Ishikawa (cell line): Measurements from ENCODE around the gene KCNT1.

ENCODE experiments used
- CEBPB ChIP-seq: IDR thresholded peaks from 2 replicates; pipeline ENCODE4 v1.6.1; 2012
- CREB1 ChIP-seq: IDR thresholded peaks from 2 replicates; pipeline ENCODE4 v1.6.1; 2012; ENCODE audit warnings: low read depth
- EGR1 ChIP-seq: IDR thresholded peaks from 2 replicates; pipeline ENCODE4 v1.6.1; 2012
- EP300 ChIP-seq: IDR thresholded peaks from 2 replicates; pipeline ENCODE4 v1.6.1; 2012; ENCODE audit warnings: borderline replicate concordance
- FOXM1 ChIP-seq: IDR thresholded peaks from 2 replicates; pipeline ENCODE4 v1.6.1; 2012; ENCODE audit warnings: low read depth, borderline replicate concordance
- NFIC ChIP-seq: IDR thresholded peaks from 2 replicates; pipeline ENCODE4 v1.6.1; 2012
- RAD21 ChIP-seq: IDR thresholded peaks from 2 replicates; pipeline ENCODE4 v1.6.1; 2012; ENCODE audit warnings: low read depth
- TAF1 ChIP-seq: IDR thresholded peaks from 2 replicates; pipeline ENCODE4 v1.6.1; 2012; ENCODE audit warnings: low read depth, mild to moderate bottlenecking
- TCF12 ChIP-seq: IDR thresholded peaks from 2 replicates; pipeline ENCODE4 v1.6.1; 2012; ENCODE audit warnings: low read depth
- TEAD4 ChIP-seq: IDR thresholded peaks from 2 replicates; pipeline ENCODE4 v1.6.1; 2012
- YY1 ChIP-seq: IDR thresholded peaks from 2 replicates; pipeline ENCODE4 v1.6.1; 2012; ENCODE audit warnings: low read depth
- ZBTB7A ChIP-seq: IDR thresholded peaks from 2 replicates; pipeline ENCODE4 v1.6.1; 2012; ENCODE audit warnings: low read depth
- TF ChIP-seq, protein P1 (sequence below): IDR thresholded peaks from 2 replicates; pipeline ENCODE4 v1.6.1; 2012
- TF ChIP-seq, protein P2 (sequence below): IDR thresholded peaks from 2 replicates; pipeline ENCODE4 v1.6.1; 2012; ENCODE audit warnings: low read depth, mild to moderate bottlenecking
- TF ChIP-seq, protein P3 (sequence below): IDR thresholded peaks from 2 replicates; pipeline ENCODE4 v1.6.1; 2012

The KCNT1 gene

DNA sequence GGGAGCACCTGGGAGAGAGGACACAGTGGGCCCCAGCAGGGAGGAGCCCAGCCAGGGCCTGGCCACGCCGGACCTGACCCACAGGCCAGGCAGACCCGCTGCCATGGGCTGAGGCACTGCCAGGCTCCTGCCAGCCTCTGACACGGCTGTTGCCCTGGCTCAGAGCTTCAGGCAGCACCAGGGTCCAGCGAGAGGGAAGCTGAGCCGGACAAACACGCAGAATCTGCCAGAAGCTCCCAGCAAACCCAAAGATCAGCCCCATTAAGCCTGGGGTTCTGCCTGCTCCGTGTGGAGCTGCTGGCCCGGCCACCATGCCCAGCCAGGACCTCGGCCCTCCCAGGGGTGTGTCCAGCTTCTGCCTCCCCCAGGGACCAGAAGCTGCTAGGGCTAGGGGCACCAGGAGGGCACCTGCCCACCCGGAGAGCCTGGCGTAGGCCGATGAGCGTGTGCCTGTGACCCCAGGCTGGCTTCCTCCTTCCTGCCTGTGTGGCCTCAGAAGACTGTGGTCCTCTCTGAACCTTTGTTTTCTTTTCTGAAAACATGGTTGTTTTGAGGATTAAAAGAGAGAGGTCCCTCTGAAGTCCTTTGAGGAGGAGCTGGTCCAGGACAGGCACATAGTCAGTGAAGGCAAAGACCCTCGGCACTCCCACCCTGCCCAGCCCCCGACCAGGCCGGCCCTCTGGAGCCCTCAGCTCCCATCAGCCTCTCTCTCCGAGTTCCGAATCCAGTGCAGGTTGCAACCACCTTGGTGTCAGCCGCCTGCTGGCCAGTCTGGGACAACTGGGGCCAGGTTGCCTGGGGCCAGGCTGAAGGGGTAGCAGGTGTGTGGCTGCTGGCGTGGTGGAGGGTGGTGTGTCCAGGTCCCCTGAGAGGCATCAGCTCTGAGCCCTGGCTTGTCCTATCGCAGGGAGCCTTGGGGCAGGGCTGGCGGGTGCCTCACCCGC lies 39.6 kb downstream of the KCNT1 start:
- TF ChIP-seq, protein P1, sequence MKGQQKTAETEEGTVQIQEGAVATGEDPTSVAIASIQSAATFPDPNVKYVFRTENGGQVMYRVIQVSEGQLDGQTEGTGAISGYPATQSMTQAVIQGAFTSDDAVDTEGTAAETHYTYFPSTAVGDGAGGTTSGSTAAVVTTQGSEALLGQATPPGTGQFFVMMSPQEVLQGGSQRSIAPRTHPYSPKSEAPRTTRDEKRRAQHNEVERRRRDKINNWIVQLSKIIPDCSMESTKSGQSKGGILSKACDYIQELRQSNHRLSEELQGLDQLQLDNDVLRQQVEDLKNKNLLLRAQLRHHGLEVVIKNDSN = no peak
- TF ChIP-seq, protein P2, sequence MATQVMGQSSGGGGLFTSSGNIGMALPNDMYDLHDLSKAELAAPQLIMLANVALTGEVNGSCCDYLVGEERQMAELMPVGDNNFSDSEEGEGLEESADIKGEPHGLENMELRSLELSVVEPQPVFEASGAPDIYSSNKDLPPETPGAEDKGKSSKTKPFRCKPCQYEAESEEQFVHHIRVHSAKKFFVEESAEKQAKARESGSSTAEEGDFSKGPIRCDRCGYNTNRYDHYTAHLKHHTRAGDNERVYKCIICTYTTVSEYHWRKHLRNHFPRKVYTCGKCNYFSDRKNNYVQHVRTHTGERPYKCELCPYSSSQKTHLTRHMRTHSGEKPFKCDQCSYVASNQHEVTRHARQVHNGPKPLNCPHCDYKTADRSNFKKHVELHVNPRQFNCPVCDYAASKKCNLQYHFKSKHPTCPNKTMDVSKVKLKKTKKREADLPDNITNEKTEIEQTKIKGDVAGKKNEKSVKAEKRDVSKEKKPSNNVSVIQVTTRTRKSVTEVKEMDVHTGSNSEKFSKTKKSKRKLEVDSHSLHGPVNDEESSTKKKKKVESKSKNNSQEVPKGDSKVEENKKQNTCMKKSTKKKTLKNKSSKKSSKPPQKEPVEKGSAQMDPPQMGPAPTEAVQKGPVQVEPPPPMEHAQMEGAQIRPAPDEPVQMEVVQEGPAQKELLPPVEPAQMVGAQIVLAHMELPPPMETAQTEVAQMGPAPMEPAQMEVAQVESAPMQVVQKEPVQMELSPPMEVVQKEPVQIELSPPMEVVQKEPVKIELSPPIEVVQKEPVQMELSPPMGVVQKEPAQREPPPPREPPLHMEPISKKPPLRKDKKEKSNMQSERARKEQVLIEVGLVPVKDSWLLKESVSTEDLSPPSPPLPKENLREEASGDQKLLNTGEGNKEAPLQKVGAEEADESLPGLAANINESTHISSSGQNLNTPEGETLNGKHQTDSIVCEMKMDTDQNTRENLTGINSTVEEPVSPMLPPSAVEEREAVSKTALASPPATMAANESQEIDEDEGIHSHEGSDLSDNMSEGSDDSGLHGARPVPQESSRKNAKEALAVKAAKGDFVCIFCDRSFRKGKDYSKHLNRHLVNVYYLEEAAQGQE = no peak
- no peak for TF ChIP-seq RAD21
- TF ChIP-seq FOXM1 = no peak
- TF ChIP-seq EP300 = no peak
- no peak for TF ChIP-seq TCF12
- TF ChIP-seq, protein P3, sequence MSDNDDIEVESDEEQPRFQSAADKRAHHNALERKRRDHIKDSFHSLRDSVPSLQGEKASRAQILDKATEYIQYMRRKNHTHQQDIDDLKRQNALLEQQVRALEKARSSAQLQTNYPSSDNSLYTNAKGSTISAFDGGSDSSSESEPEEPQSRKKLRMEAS = no peak
- TF ChIP-seq NFIC = no peak
- TF ChIP-seq ZBTB7A = no peak

DNA sequence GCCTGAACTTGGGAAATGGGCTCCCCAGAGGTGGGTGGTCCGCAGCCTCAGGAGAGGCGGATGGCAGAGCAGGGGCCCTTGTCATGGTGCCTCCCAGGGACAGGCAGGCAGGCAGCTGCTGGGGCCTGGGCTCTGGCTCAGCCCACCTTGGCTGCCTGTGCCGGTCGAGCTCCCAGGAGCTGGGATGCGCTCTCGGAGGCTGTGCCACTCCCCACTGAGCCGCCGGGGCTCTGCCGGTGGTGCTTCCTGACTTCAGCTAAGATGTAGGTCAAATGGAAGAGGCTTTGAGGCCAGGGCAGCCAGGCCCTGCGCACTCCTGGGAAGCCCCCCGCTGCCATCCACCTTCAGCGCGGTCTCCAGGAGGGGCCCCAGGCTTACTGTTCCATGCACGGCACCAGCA lies 41.0 kb downstream of the KCNT1 start:
- TF ChIP-seq CEBPB (no peak), CREB1 (no peak), TEAD4 (no peak), TCF12 (no peak), TAF1 (no peak), NFIC (no peak), RAD21 (no peak), EGR1 (no peak), EP300 (no peak), ZBTB7A (no peak)
- TF ChIP-seq, protein P3 = no peak
- TF ChIP-seq, protein P2 = no peak
- TF ChIP-seq, protein P1 = no peak

DNA sequence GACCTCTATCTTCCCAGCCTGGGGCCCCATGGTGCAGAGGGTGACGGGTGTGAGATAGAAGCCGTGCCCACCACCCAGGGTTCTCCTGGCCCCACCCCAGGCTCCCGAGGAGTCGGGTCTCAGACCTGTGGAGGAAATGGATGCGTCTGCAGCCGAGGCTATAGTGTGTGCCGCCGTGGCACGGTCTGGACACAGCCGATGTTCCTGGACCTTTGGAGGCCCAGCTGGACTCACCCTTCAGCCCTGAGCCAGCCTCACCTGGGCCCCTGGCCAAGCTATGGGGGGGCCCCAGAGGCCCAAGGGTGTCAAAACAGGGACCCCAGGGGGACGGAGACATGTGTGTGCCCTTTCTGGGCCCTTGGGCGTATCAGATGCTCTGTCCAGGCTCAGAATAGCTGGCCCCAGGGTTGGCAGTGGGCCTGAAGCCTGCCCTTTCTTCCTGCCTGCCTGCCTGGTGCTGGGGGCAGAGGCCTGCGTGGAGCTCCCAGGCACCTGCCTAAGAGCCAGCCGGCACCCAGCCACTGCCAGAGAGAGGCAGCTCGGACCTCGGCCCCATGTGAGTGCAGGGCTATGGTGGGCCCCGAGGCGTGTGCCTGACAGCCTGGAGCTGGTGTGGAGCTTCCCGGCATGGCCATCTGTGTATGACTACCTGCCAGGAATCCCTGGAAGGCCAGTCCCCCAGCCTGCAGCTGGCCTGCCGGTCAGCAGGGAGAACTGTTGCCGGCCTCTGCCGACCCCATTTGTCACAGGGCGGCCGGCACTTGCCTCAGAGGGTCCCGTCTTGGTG lies 41.8 kb downstream of the KCNT1 start:
- TF ChIP-seq, protein P3 = no peak
- TF ChIP-seq TCF12 = no peak
- no peak for TF ChIP-seq NFIC
- no peak for TF ChIP-seq ZBTB7A
- TF ChIP-seq YY1 = no peak
- no peak for TF ChIP-seq CREB1
- TF ChIP-seq, protein P2 = no peak
- no peak for TF ChIP-seq TAF1
- TF ChIP-seq, protein P1 = no peak
- no peak for TF ChIP-seq EP300
- TF ChIP-seq RAD21 = no peak
- no peak for TF ChIP-seq TEAD4
- no peak for TF ChIP-seq EGR1
- TF ChIP-seq FOXM1 = no peak
- TF ChIP-seq CEBPB = no peak
